CD4-positive, alpha-beta T cell treated with Interleukin-15 for 1 hour (primary cell): ENCODE results near the gene VWA5A.

Experiments used
- DNase-seq: peaks from one replicate; pipeline ENCODE4 v3.0.0-alpha.2; 2020

VWA5A gene

DNA sequence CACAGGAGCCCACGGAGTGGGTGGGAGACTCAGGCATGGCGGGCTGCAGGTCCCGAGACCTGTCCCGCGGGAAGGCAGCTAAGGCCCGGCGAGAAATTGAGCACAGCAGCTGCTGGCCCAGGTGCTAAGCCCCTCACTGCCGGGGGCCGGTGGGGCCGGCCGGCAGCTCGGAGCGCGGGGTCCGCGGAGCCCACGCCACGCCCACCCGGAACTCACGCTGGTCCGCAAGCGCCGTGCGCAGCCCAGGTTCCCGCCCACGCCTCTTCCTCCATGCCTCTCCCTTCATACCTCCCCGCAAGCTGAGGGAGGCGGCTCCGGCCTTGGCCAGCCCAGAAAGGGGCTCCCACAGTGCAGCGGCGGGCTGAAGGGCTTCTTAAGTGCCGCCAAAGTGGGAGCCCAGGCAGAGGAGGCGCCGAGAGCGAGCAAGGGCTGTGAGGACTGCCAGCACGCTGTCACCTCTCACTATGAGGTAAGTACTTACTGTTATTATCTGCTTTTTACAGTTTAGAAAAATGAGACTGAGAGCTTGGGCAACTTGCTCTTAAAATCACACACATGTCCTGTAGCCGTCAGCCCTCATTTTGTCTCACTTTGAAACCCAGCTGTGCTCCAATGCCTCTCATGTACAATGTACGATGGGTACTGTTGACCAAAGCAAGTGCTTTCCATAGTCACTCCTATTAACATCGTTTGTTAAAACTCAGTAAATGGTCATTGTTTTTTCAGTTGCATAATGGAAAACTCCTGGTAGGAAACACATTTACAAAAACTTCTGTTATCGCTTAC, 55.7 kb downstream of the VWA5A start:
- DNase-seq: no peak

DNA sequence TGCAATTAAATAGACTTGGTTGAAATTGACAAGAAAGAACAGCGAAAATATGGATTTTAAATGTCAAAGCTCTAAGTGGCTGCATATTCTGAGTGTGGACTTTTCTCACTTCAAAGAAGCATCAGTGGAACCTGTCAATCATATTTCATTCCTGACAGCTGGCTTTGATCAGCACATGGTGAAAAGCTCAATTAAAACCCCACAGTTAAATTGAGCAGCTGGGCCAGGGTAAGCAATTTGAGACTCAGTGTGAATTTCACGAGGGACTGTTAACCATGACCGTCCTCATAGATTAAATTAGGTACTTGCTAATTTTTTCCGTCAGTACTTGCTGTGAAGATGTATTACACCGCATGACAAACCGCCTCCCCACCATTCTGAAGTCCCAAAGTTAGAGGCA, 56.9 kb downstream of the VWA5A start:
- no peak for DNase-seq

DNA sequence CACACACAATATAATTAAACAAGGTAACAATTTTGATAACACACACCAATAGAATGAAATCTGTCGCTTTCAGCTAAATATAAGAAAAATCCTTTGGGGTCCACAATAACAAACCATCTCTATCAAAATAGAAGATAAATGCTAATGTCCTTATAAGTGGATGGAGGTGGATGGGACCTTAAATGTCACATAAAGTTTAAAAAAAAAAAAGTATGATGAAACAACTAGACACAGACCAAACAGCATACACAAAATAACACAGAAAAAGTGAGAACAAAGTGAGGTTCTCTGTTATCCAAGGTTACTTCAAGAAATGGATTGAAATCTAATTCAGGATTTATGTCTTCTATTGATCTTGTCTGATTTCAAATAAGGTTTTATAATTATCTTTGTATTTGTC, 57.3 kb downstream of the VWA5A start:
- DNase-seq: no peak

DNA sequence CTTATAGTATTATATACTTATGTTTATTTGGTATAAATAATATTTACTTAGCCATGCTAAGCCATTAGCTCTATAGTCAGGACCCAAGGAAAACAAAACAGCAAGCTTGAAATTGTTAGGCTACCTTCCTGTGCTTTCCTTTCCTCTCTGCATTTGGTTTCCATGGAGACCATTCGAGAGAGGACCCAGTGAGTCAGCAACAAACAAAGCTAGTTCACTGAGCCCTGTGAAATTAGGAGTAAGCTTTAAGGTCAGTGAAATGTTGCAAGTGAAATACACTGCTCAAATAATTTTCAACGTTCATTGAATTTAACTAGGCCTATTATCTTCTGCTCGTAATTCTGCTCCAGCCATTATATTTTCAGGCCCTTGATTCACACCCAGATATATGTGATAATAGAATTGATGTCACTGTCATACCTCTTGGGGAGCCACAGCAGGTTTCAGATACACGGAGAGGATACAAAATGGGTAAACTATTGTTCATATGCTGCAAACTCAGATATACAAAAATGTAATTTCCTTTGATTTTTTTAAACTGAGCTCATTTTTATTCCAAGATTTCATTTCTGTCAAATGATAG, 58.8 kb downstream of the VWA5A start:
- no peak for DNase-seq

DNA sequence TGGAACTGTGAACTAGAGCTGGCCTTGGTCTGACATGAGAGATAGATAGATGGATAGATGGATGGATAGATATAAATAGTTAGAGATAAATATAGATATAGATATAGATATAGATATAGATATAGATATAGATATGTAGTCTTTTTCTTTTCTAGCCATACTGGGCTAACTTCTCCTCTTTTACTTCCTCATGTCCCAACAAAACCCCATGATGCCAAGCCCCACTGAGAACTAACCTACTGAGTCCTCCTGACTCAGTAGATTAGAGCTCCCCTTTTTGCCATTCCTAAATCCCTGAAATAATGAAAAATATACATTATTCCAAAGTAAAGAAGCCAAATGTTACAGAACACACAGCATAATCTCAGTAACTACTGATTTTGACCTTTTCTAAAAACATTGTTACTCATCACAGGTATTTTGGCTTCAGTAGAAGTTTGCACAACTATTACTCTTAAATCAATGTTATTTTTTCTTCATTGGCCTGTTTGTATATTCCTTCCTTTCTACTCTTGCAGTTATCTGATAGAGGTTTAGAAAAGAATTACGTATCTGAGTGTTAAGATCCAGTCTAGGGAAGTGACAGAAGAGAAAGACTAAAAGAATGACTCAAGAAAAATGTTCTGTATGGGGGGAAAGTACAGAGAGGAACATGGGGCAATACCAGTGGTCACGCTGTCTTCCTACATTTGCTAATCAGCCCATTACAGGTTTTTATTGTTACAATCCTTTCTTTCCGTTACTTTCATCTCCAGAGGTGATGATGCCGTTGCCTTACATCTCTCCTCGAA, 61.9 kb downstream of the VWA5A start:
- DNase-seq: no peak

DNA sequence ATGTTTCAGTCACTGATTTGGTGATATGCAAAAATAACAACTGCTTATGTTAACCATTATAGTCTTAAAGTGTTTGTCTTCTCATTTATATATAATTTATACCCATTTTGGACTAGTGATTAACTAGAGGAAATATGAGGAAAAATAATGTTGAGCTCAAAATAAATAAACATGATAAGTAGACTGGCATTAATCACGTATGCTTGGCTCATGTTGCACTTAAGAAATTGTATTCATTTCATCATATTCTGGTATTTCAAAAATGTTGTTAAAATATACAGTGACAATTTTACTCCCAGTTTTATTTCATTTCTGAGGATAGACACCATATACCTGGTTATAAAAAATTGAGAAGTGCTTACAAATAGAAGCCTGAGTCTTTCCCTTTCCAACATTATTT, 64.1 kb downstream of the VWA5A start:
- no peak for DNase-seq

DNA sequence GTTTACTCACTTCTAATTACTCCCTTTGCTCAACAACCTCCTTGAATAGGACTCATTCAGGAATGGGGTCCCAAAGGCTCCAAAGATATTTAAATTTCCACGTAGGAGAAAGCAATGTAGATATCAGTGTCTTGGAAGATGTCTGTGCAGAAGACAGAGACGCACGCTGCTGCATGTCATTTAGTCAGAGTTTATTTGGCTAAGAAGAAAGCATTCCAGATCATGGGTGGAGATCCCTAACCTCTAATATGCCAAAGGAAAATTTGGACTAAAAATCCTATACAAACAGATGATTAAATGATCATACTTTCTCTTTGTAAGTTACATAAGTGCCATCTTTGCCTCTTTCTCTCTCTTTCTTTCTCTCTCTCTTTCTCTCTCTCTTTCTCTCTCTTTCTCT, 67.8 kb downstream of the VWA5A start, which contains the start of gene OR10D3:
TSS of gene OR10D3 (plus strand) at position 278 of the 400 bp plus-strand sequence. CDS start 1,925 bp downstream, outside the sequence.
- DNase-seq: no peak

DNA sequence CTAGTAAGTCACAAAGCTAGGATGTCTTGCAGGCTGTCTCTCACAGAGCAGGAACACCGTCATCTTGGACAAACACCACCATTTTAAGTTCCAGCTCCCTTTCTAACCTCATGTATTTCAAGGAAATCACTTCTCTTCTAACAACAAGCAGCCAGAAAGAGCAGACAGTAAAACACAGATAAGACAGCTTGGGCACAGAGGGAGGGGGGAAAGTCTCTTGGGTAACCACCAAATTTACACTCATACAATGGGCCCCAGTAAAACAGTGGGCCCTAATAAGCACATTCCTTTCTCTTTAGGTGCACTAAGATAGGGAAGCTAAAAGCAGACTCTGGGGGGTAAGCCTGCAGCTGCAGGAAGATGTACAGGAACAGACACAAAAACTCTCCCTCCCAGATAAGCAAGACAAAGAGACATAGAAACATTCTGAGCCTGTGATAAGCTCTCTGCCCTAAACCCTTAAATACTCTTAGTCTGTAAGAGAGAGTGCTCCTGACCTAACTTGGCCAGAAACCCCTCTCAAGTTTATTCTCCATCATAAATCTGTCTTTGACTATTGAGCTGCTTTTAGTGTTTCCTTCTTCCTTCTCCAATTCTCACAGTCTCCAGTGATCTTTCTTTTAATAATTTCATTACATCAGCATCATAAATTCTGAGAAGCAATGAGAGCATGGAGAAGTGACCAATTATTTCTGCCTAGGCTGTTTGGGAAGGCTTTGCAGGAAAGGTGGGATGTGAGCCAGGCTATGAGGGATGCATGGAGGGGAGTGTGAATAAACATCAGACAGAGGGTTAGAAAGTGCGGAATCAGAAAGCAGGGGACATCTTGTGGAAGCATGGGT, 75.3 kb downstream of the VWA5A start:
- DNase-seq: no peak

DNA sequence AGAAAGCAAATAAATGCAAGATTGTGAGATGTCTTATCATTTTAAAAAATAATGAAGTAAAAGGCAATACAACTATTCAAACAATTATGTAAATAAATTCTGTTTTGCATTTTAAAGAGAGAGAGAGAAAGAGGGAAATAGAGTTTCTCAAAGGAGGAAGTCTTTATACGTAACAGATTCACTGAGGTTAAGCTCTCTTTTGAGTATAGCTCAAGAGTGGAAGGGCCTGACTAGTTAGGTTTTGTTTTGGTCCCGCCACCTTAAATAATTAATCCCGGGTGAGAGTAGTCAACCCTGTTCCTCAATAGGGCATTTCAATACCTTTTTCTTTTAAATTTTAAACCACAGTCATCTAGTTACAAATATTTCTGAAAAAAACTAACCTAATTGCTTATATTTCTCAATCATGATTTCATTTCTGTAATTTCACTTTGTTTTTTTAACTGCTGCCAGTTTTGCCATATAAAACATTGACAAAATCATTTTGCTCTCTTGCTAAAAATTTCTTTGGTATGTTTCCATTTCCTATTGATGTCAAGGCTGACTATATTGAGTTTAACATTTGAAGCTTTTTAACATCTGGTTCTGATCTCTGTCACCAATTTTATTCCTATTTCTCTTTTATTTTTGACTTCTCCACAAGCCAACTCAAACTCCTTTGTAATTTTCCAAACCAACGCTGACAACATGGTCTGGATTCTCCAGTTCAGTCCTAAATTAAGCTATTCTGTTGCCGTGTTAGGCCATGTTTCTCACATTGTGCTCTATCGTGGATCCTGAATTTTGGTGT, 78.2 kb downstream of the VWA5A start:
- DNase-seq: no peak

DNA sequence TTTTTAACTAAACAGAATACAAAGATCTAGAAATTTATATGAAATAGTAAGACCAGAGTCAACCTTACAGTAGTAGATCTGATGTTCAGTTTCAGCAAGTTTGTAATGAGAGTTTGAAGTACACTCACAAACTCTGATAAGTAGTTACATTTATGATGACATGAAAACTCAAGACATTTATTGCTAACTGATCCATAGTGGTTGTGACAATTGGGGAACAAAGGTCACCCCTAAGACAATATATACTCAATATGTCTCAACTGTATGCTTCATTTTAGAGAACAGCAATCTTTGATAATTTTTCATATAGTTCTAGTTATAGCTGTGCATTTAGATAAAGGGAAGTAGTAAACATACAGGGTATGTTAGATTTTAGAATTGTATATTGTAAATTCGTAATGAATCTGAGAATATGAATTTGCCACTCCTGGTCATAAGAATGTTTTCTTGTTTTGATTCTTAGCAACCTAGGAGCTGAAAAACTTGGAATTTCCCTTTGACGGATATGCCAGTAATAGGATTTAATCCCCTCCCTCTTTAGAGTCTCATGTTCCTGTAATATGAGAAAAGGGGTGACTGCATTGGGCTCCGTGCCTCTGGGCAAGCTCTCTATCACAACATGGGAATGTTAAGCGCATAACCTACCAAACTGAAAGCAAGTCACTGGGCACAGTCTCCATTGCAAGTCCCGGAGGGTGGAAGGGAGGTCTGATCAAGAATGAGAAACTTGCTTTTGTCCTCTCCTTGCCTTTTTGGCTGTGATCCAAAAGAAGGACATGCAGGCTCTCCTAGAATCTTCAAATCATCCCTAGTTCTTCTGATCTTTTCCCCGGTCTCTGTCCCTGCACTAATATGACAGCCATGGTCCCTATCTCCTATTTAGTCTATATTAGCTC, 79.3 kb downstream of the VWA5A start:
- no peak for DNase-seq

DNA sequence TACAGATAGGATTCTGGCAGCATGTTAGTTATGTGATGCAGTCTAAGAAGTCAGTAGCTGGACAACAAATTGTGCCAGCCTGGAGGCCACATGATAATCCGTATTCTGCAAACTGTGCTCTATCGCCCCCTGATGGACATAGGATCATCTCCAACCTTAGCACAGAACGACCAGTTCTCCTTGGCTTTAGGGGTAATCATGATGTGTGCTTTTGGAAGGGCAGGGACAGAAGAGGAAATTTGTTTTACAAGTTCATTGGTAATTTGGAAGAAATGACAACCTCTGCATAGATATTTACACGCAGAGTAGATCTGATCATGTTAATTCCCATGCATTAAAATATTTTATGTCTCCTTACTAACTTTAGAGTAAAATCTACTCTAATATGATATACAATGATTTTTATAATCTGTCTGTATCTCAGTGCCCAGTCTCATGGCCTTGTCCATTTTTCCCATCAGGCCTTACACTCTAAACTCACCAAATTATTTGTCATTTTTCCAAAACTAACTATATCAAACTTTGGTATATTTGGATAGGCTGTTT, 80.0 kb downstream of the VWA5A start:
- DNase-seq: peak; percentile 38
